GM23248 (cell line): Measurements from ENCODE around the gene SEPTIN5. TPM values are rescaled to one million over a fixed set of nuclear protein-coding genes. Genes with fewer than 3 reads are reported as not detected.

Experiments used
- DNase-seq: peaks from one replicate; pipeline ENCODE4 v3.0.0-alpha.2; 2015
- H2AFZ ChIP-seq: fragments of 200-600 bp; sonication (generic); 2 replicates; pipeline ENCODE4 v1.6.1; 2016; ENCODE audit warnings: antibody characterized with exemption
- H3F3A ChIP-seq: fragments of 200-600 bp; sonication (generic); 2 replicates; pipeline ENCODE4 v1.6.1; 2016; ENCODE audit warnings: mild to moderate bottlenecking, antibody characterized with exemption, mixed run types; ENCODE audit not compliant: insufficient read depth
- H3K27ac ChIP-seq: fragments of 200-600 bp; sonication (generic); 2 replicates; pipeline ENCODE4 v1.5.1; 2016; ENCODE audit warnings: mild to moderate bottlenecking
- H3K27me3 ChIP-seq: fragments of 200-600 bp; sonication (generic); replicated peaks from 2 replicates; pipeline ENCODE4 v1.6.1; 2016; ENCODE audit warnings: mild to moderate bottlenecking; ENCODE audit not compliant: insufficient read depth
- H3K36me3 ChIP-seq: fragments of 200-600 bp; sonication (generic); 2 replicates; pipeline ENCODE4 v1.6.1; 2016; ENCODE audit warnings: low read depth, mild to moderate bottlenecking
- H3K4me1 ChIP-seq: fragments of 200-600 bp; sonication (generic); 2 replicates; pipeline ENCODE4 v1.6.1; 2016; ENCODE audit warnings: mild to moderate bottlenecking; ENCODE audit not compliant: insufficient read depth
- H3K4me2 ChIP-seq: fragments of 200-600 bp; sonication (generic); one replicate; pipeline ENCODE4 v1.6.1; 2016; ENCODE audit warnings: mild to moderate bottlenecking; ENCODE audit not compliant: unreplicated experiment
- H3K4me3 ChIP-seq: fragments of 200-600 bp; sonication (generic); 2 replicates; pipeline ENCODE4 v1.5.1; 2016; ENCODE audit warnings: mild to moderate bottlenecking
- H3K79me2 ChIP-seq: fragments of 200-600 bp; sonication (generic); 2 replicates; pipeline ENCODE4 v1.6.1; 2016; ENCODE audit warnings: mild to moderate bottlenecking; ENCODE audit not compliant: insufficient read depth
- H3K9ac ChIP-seq: fragments of 200-600 bp; sonication (generic); 2 replicates; pipeline ENCODE4 v1.6.1; 2016; ENCODE audit warnings: mild to moderate bottlenecking
- H3K9me2 ChIP-seq: fragments of 200-600 bp; sonication (generic); 2 replicates; pipeline ENCODE4 v1.6.1; 2016; ENCODE audit warnings: mixed run types, mild to moderate bottlenecking, moderate library complexity; ENCODE audit not compliant: insufficient read depth
- H3K9me3 ChIP-seq: fragments of 200-600 bp; sonication (generic); one replicate; pipeline ENCODE4 v1.6.1; 2017; ENCODE audit warnings: low read depth
- H4K20me1 ChIP-seq: fragments of 200-600 bp; sonication (generic); 2 replicates; pipeline ENCODE4 v1.6.0; 2016; ENCODE audit not compliant: insufficient read depth
- EZH2 ChIP-seq: fragments of 200-600 bp; sonication (generic); IDR thresholded peaks from 2 replicates; pipeline ENCODE4 v1.6.1; 2018; ENCODE audit warnings: antibody characterized with exemption, mild to moderate bottlenecking; ENCODE audit not compliant: insufficient read depth, poor library complexity, severe bottlenecking
- EZH2phosphoT487 ChIP-seq: fragments of 200-600 bp; sonication (generic); IDR thresholded peaks from 2 replicates; pipeline ENCODE4 v1.6.1; 2018; ENCODE audit warnings: antibody characterized with exemption, moderate library complexity, mild to moderate bottlenecking, low read depth; ENCODE audit not compliant: insufficient read depth
- WGBS, 2 experiments: methylation state at CpG; one replicate each; pipeline ENCODE4 v1.1.6; 2015 to 2017; ENCODE audit warnings: low lambda C conversion rate in 2 of 2, low coverage in 1 of 2; ENCODE audit errors: missing lambda C conversion rate in 2 of 2; 5-methylcytosine and 5-hydroxymethylcytosine counted together
- in situ Hi-C: fragments of 300-500 bp; cut with MboI; formaldehyde crosslinking; loops from 2 replicates; pipeline ENCODE4 v1.15.0; 2020
- polyA plus RNA-seq: library from polyadenylated mRNA; unstranded; fragments of >200 nt; fragmentation: Nextera tagmentation; extraction: Ambion mirVana; gene quantifications from 2 replicates; pipeline ENCODE4 v1.2.1, GENCODE V29; 2016
- total RNA-seq: library from RNA; depleted of rRNA; stranded (reverse); fragments of >200 nt; shearing (Covaris generic); gene quantifications from 2 replicates; pipeline ENCODE4 v1.2.3, GENCODE V29; 2014

The SEPTIN5 gene
- total and polyA plus RNA-seq, 2 experiments from 2014 or later = 17.0 to 31.5 TPM

GRCh38 chr22:19760951-19761724 lies 46.8 kb downstream of the SEPTIN5 start:
- WGBS, 2 experiments = 11 to 28% methylated on average over 23 to 37 of the region's 117 CpGs
- Histone ChIP-seq H3K4me1 (peaks cover 6% of the 10 kb centered on the region; the same call in 1 of the 2 replicates), H3K79me2 (peaks cover 26% of the 10 kb centered on the region), H2AFZ (peak overlapping the region; percentile 30; the same call in 1 of the 2 replicates), H3K4me3 (peak overlapping the region; percentile 70), H3K4me2 (peak overlapping the region; percentile 91), H3K9me2 (no peaks in the 10 kb centered on the region), H3K9ac (peak overlapping the region; percentile 79), H3F3A (0 out of 2 replicates have a peak, but pooled peaks cover 5% of the 10 kb centered on the region), H3K27me3 (peaks cover 4% of the 10 kb centered on the region; the same call in 1 of the 2 replicates), H4K20me1 (no peaks in the 10 kb centered on the region), H3K36me3 (no peaks in the 10 kb centered on the region), H3K9me3 (no peaks in the 10 kb centered on the region), H3K27ac (peak overlapping the region; percentile 29)
- DNase-seq = peak; percentile 50
- TF ChIP-seq EZH2phosphoT487 (no peak), EZH2 (no peak)
- in situ Hi-C loops = no loop called here

GRCh38 chr22:19761725-19762567 lies 47.6 kb downstream of the SEPTIN5 start:
- H2AFZ ChIP-seq = peak overlapping the region; percentile 30; the same call in 1 of the 2 replicates
- 45 to 58% methylated on average over 33 of the region's 33 CpGs for WGBS, 2 experiments
- no peaks in the 10 kb centered on the region for H3K9me2 ChIP-seq
- peak overlapping the region; percentile 79 for H3K9ac ChIP-seq
- H3K4me2 ChIP-seq = peak overlapping the region; percentile 91
- no peak for TF ChIP-seq EZH2phosphoT487
- no peak for TF ChIP-seq EZH2
- peak overlapping the region; percentile 29 for H3K27ac ChIP-seq
- peaks cover 26% of the 10 kb centered on the region for H3K79me2 ChIP-seq
- H3F3A ChIP-seq = 0 out of 2 replicates have a peak, but pooled peaks cover 5% of the 10 kb centered on the region
- no peaks in the 10 kb centered on the region for H4K20me1 ChIP-seq
- in situ Hi-C loops = no loop called here
- H3K27me3 ChIP-seq = no peaks in the 10 kb centered on the region; the same call in 1 of the 2 replicates
- H3K9me3 ChIP-seq = no peaks in the 10 kb centered on the region
- DNase-seq = peak; percentile 65
- peaks cover 6% of the 10 kb centered on the region; the same call in 1 of the 2 replicates for H3K4me1 ChIP-seq
- H3K4me3 ChIP-seq = peak overlapping the region; percentile 70
- no peaks in the 10 kb centered on the region for H3K36me3 ChIP-seq

GRCh38 chr22:19762568-19763457 lies 48.5 kb downstream of the SEPTIN5 start:
- 0 out of 2 replicates have a peak overlapping the region, but pooled peaks have one; percentile 30 for H2AFZ ChIP-seq
- peak; percentile 48 for DNase-seq
- no peaks in the 10 kb centered on the region for H3K36me3 ChIP-seq
- H3K9ac ChIP-seq = peak overlapping the region; percentile 79
- H3K79me2 ChIP-seq = peaks cover 26% of the 10 kb centered on the region
- peak overlapping the region; percentile 70 for H3K4me3 ChIP-seq
- peak overlapping the region; percentile 29 for H3K27ac ChIP-seq
- no peaks in the 10 kb centered on the region for H3K9me3 ChIP-seq
- H3K9me2 ChIP-seq = no peaks in the 10 kb centered on the region
- H3K4me1 ChIP-seq = peaks cover 6% of the 10 kb centered on the region; the same call in 1 of the 2 replicates
- in situ Hi-C loops = no loop called here
- H3F3A ChIP-seq = 0 out of 2 replicates have a peak, but pooled peaks cover 5% of the 10 kb centered on the region
- H3K27me3 ChIP-seq = no peaks in the 10 kb centered on the region
- TF ChIP-seq EZH2phosphoT487 = no peak
- no peak for TF ChIP-seq EZH2
- WGBS, 2 experiments = 77 to 82% methylated on average over 31 to 34 of the region's 34 CpGs
- H3K4me2 ChIP-seq = peak overlapping the region; percentile 91
- no peaks in the 10 kb centered on the region for H4K20me1 ChIP-seq
